ENCODE measurements around the gene NGEF. TPM values are rescaled to one million over a fixed set of nuclear protein-coding genes. Genes with fewer than 3 reads are reported as not detected.
"Not testable (repeated sequence)": the region's sequence is repeated elsewhere in the genome, so short reads cannot be mapped to it uniquely, and the experiment has no call there.

Gene NGEF
- total RNA-seq, 1 experiment from 2014 or later, result 13.8 TPM

GRCh38 chr2:232860593-232861241, 152.3 kb downstream of the NGEF start:
- no peak for DNase-seq (ENCODE audit: low read depth in 1 of 2, low spot score in 2 of 2)
- no peak overlapping the region for H3K4me3 ChIP-seq
- H3K36me3 ChIP-seq, result peaks cover 34% of the 10 kb centered on the region
- peaks cover 42% of the 10 kb centered on the region for H3K4me1 ChIP-seq (replicated peaks)
- no peaks in the 10 kb centered on the region for H3K9me3 ChIP-seq (replicated peaks)
- H3K27me3 ChIP-seq (replicated peaks), result no peaks in the 10 kb centered on the region
- no peak overlapping the region for H3K27ac ChIP-seq

GRCh38 chr2:232859385-232859916, 153.6 kb downstream of the NGEF start:
- Histone ChIP-seq H3K4me1 (replicated peaks) (peaks cover 55% of the 10 kb centered on the region), H3K4me3 (no peak overlapping the region), H3K27ac (no peak overlapping the region), H3K27me3 (replicated peaks) (no peaks in the 10 kb centered on the region), H3K36me3 (peaks cover 40% of the 10 kb centered on the region), H3K9me3 (replicated peaks) (no peaks in the 10 kb centered on the region)
- no peak for DNase-seq (ENCODE audit: low read depth in 1 of 2, low spot score in 2 of 2)

GRCh38 chr2:232857158-232857563, 155.9 kb downstream of the NGEF start:
- Histone ChIP-seq H3K27me3 (replicated peaks) (no peaks in the 10 kb centered on the region), H3K27ac (peak overlapping the region; percentile 89), H3K4me1 (replicated peaks) (peaks cover 60% of the 10 kb centered on the region), H3K36me3 (peaks cover 48% of the 10 kb centered on the region), H3K9me3 (replicated peaks) (no peaks in the 10 kb centered on the region), H3K4me3 (no peak overlapping the region)
- DNase-seq (ENCODE audit: low read depth in 1 of 2, low spot score in 2 of 2), result no peak

GRCh38 chr2:232854082-232854481, 159.0 kb downstream of the NGEF start:
- peaks cover 51% of the 10 kb centered on the region for H3K4me1 ChIP-seq (replicated peaks)
- no peaks in the 10 kb centered on the region for H3K9me3 ChIP-seq (replicated peaks)
- peak; percentile 94 for DNase-seq (ENCODE audit: low read depth in 1 of 2, low spot score in 2 of 2)
- H3K27ac ChIP-seq, result peak overlapping the region; percentile 89
- H3K36me3 ChIP-seq, result peaks cover 57% of the 10 kb centered on the region
- no peak overlapping the region for H3K4me3 ChIP-seq
- no peaks in the 10 kb centered on the region for H3K27me3 ChIP-seq (replicated peaks)

- peaks cover 49% of the 10 kb centered on the region for H3K4me1 ChIP-seq (replicated peaks)
- H3K36me3 ChIP-seq, result peaks cover 57% of the 10 kb centered on the region
- H3K27me3 ChIP-seq (replicated peaks), result no peaks in the 10 kb centered on the region
- no peak overlapping the region for H3K27ac ChIP-seq
- no peaks in the 10 kb centered on the region for H3K9me3 ChIP-seq (replicated peaks)
- H3K4me3 ChIP-seq, result no peak overlapping the region
- DNase-seq (ENCODE audit: low read depth in 1 of 2, low spot score in 2 of 2), result no peak
Observed at GRCh38 chr2:232852676-232853075, 160.4 kb downstream of the NGEF start.

- H3K27ac ChIP-seq, result not testable (repeated sequence)
Observed at GRCh38 chr2:232852081-232852480, 161.0 kb downstream of the NGEF start.

GRCh38 chr2:232850039-232850438, 163.0 kb downstream of the NGEF start:
- H3K36me3 ChIP-seq, result peaks cover 70% of the 10 kb centered on the region
- H3K4me3 ChIP-seq, result no peak overlapping the region
- H3K27ac ChIP-seq, result no peak overlapping the region
- H3K4me1 ChIP-seq (replicated peaks), result peaks cover 25% of the 10 kb centered on the region
- H3K9me3 ChIP-seq (replicated peaks), result no peaks in the 10 kb centered on the region
- no peak for DNase-seq (ENCODE audit: low read depth in 1 of 2, low spot score in 2 of 2)
- H3K27me3 ChIP-seq (replicated peaks), result no peaks in the 10 kb centered on the region

More at GRCh38 chr2:232852081-232852480, 161.0 kb downstream of the NGEF start:
- H3K4me3 ChIP-seq; H3K9me3 ChIP-seq (replicated peaks); H3K27me3 ChIP-seq (replicated peaks); DNase-seq (ENCODE audit: low read depth in 1 of 2, low spot score in 2 of 2): not testable (repeated sequence)
- H3K36me3 ChIP-seq, result peaks cover 57% of the 10 kb centered on the region
- H3K4me1 ChIP-seq (replicated peaks), result peaks cover 43% of the 10 kb centered on the region

GRCh38 chr2:232846055-232846454, 167.0 kb downstream of the NGEF start:
- Histone ChIP-seq H3K27me3 (replicated peaks) (no peaks in the 10 kb centered on the region), H3K9me3 (replicated peaks) (no peaks in the 10 kb centered on the region), H3K4me1 (replicated peaks) (no peaks in the 10 kb centered on the region), H3K27ac (no peak overlapping the region), H3K36me3 (peaks cover 95% of the 10 kb centered on the region), H3K4me3 (no peak overlapping the region)
- no peak for DNase-seq (ENCODE audit: low read depth in 1 of 2, low spot score in 2 of 2)

GRCh38 chr2:232843834-232844233, 169.2 kb downstream of the NGEF start:
- H3K9me3 ChIP-seq (replicated peaks), result no peaks in the 10 kb centered on the region
- peaks cover 94% of the 10 kb centered on the region for H3K36me3 ChIP-seq
- H3K4me1 ChIP-seq (replicated peaks), result no peaks in the 10 kb centered on the region
- H3K4me3 ChIP-seq, result no peak overlapping the region
- no peak for DNase-seq (ENCODE audit: low read depth in 1 of 2, low spot score in 2 of 2)
- no peaks in the 10 kb centered on the region for H3K27me3 ChIP-seq (replicated peaks)
- no peak overlapping the region for H3K27ac ChIP-seq

- H3K4me3 ChIP-seq, result no peak overlapping the region
Observed at GRCh38 chr2:232842689-232843088, 170.4 kb downstream of the NGEF start.

GRCh38 chr2:232839411-232840079, 173.5 kb downstream of the NGEF start:
- Histone ChIP-seq H3K4me1 (replicated peaks) (peaks cover 15% of the 10 kb centered on the region), H3K36me3 (peaks cover 63% of the 10 kb centered on the region), H3K9me3 (replicated peaks) (no peaks in the 10 kb centered on the region), H3K4me3 (no peak overlapping the region), H3K27me3 (replicated peaks) (no peaks in the 10 kb centered on the region), H3K27ac (no peak overlapping the region)
- DNase-seq (ENCODE audit: low read depth in 1 of 2, low spot score in 2 of 2), result no peak

More at GRCh38 chr2:232842689-232843088, 170.4 kb downstream of the NGEF start:
- Histone ChIP-seq H3K9me3 (replicated peaks) (no peaks in the 10 kb centered on the region), H3K4me1 (replicated peaks) (peaks cover 4% of the 10 kb centered on the region), H3K27ac (no peak overlapping the region), H3K27me3 (replicated peaks) (no peaks in the 10 kb centered on the region), H3K36me3 (peaks cover 83% of the 10 kb centered on the region)
- DNase-seq (ENCODE audit: low read depth in 1 of 2, low spot score in 2 of 2), result no peak

GRCh38 chr2:232838406-232838874, 174.6 kb downstream of the NGEF start:
- Histone ChIP-seq H3K36me3 (peaks cover 63% of the 10 kb centered on the region), H3K4me1 (replicated peaks) (peaks cover 15% of the 10 kb centered on the region), H3K9me3 (replicated peaks) (no peaks in the 10 kb centered on the region), H3K4me3 (no peak overlapping the region), H3K27me3 (replicated peaks) (no peaks in the 10 kb centered on the region), H3K27ac (no peak overlapping the region)
- DNase-seq (ENCODE audit: low read depth in 1 of 2, low spot score in 2 of 2), result no peak

GRCh38 chr2:232836934-232837333, 176.1 kb downstream of the NGEF start:
- Histone ChIP-seq H3K4me3 (no peak overlapping the region), H3K27me3 (replicated peaks) (no peaks in the 10 kb centered on the region), H3K27ac (no peak overlapping the region), H3K9me3 (replicated peaks) (no peaks in the 10 kb centered on the region), H3K4me1 (replicated peaks) (peaks cover 15% of the 10 kb centered on the region), H3K36me3 (peaks cover 62% of the 10 kb centered on the region)
- DNase-seq (ENCODE audit: low read depth in 1 of 2, low spot score in 2 of 2), result no peak

GRCh38 chr2:232835687-232836208, 177.3 kb downstream of the NGEF start:
- H3K9me3 ChIP-seq (replicated peaks), result no peaks in the 10 kb centered on the region
- H3K36me3 ChIP-seq, result peaks cover 62% of the 10 kb centered on the region
- no peak for DNase-seq (ENCODE audit: low read depth in 1 of 2, low spot score in 2 of 2)
- no peak overlapping the region for H3K27ac ChIP-seq
- H3K4me3 ChIP-seq, result no peak overlapping the region
- H3K4me1 ChIP-seq (replicated peaks), result peaks cover 15% of the 10 kb centered on the region
- no peaks in the 10 kb centered on the region for H3K27me3 ChIP-seq (replicated peaks)

Measured in SJSA1 (cell line).